NCI-H82 treated with DMSO at 0.1 percent for 48 hours (cell line): Measurements from ENCODE around the gene TNIP3.

Experiments used
- DNase-seq: peaks from one replicate; lab custom pipeline; 2025; ENCODE audit not compliant: unreplicated experiment; lab: John Stamatoyannopoulos, UW

Gene TNIP3

GRCh38 chr4:121088867-121089266 lies 75.3 kb downstream of the TNIP3 start:
- no peak for DNase-seq
